HepG2 (cell line): ENCODE data around the gene PPP2R2D. TPM values are rescaled to one million over a fixed set of nuclear protein-coding genes. Genes with fewer than 3 reads are reported as not detected.

Experiments used
- ATAC-seq: fragments of 200-7000 bp; cut with Tn5 transposase; 3 replicates; pipeline ENCODE4 v1.9.1; 2020; ENCODE audit warnings: mild to moderate bottlenecking, moderate library complexity
- BruUV-seq: library from RNA; stranded (reverse); fragments of 400-500 nt; replicated peaks from 2 replicates; lab custom pipeline; 2021; lab: Mats Ljungman, UMichigan
- CTCF ChIA-PET: fragments of 300-600 bp; formaldehyde crosslinking; extraction: SDS; loops from one replicate; lab custom pipeline; 2021; ENCODE audit warnings: low total read pairs, inconsistent platforms, low intra/inter-chr PET ratio; lab: Yijun Ruan, JAX
- POLR2A ChIA-PET: fragments of 350-600 bp; sonication (Branson Sonifier 250); formaldehyde crosslinking; loops from one replicate; lab custom pipeline; 2020; ENCODE audit warnings: antibody characterized with exemption, inconsistent platforms; lab: Yijun Ruan, JAX
- DNase-seq: peaks from one replicate; pipeline ENCODE4 v3.0.0-alpha.2; 2015; ENCODE audit warnings: low spot score
- FAIRE-seq: peaks from 3 replicates; lab custom pipeline; 2011; peaks lifted over from hg19 to GRCh38; lab: Jason Lieb, UNC
- H2AFZ ChIP-seq: one replicate; pipeline ENCODE4 v1.6.1; 2011; ENCODE audit warnings: low read length, inconsistent platforms
- H3K27ac ChIP-seq: fragments of 300-600 bp; 3 replicates; pipeline ENCODE4 v1.8.0; 2011; ENCODE audit warnings: mixed run types, mild to moderate bottlenecking, mixed read lengths, low read length, inconsistent platforms; ENCODE audit not compliant: insufficient read depth; ENCODE audit errors: extremely low read length
- H3K27me3 ChIP-seq, 2 experiments: fragments of 200-600 bp in 1 of 2; 2 replicates in 1 of 2; 3 replicates in 1 of 2; pipeline versions ENCODE4 v1.6.0 to v1.8.0; 2011; ENCODE audit warnings: low read length in 2 of 2, mild to moderate bottlenecking in 2 of 2, moderate library complexity in 2 of 2, inconsistent platforms in 1 of 2; ENCODE audit not compliant: insufficient read depth in 2 of 2, control insufficient read depth in 1 of 2
- H3K36me3 ChIP-seq, 2 experiments: fragments of 200-600 bp in 1 of 2; replicated peaks in 1 of 2; 2 replicates in 1 of 2; 3 replicates in 1 of 2; pipeline versions ENCODE4 v1.5.1 to v1.8.0; 2011; ENCODE audit warnings: low read length in 2 of 2, inconsistent platforms in 1 of 2; ENCODE audit not compliant: insufficient read depth in 2 of 2, control insufficient read depth in 1 of 2
- H3K4me1 ChIP-seq: 2 replicates; pipeline ENCODE4 v1.5.1; 2012; ENCODE audit warnings: low read length, inconsistent platforms; ENCODE audit not compliant: insufficient read depth
- H3K4me2 ChIP-seq: 2 replicates; pipeline ENCODE4 v1.6.0; 2011; ENCODE audit warnings: low read depth, low read length, inconsistent platforms
- H3K4me3 ChIP-seq, 3 experiments: fragments of 200-600 bp in 1 of 3; sonication (generic), shearing (Covaris generic) in 1 of 3; replicated peaks in 1 of 3; 2 replicates each; pipeline ENCODE4 v1.5.1; 2011 to 2016; ENCODE audit warnings: low read length in 3 of 3, inconsistent platforms in 2 of 3, low read depth in 2 of 3, mild to moderate bottlenecking in 2 of 3, control low read depth in 1 of 3, mixed read lengths in 1 of 3; ENCODE audit not compliant: insufficient read depth in 1 of 3
- H3K79me2 ChIP-seq: one replicate; pipeline ENCODE4 v1.6.1; 2011; ENCODE audit warnings: low read length, inconsistent platforms; ENCODE audit not compliant: insufficient read depth
- H3K9ac ChIP-seq: 2 replicates; pipeline ENCODE4 v1.6.0; 2011; ENCODE audit warnings: mild to moderate bottlenecking, low read depth, low read length, inconsistent platforms; ENCODE audit not compliant: insufficient read depth
- H3K9me3 ChIP-seq: 2 replicates; pipeline ENCODE4 v1.5.1; 2012; ENCODE audit warnings: mild to moderate bottlenecking, low read length
- H4K20me1 ChIP-seq: 2 replicates; pipeline ENCODE4 v1.6.0; 2011; ENCODE audit warnings: inconsistent platforms, mild to moderate bottlenecking, low read length, moderate library complexity; ENCODE audit not compliant: insufficient read depth
- RNF2 ChIP-seq: fragments of 450-650 bp; conservative IDR thresholded peaks from 2 replicates; pipeline ENCODE4 v1.6.1; 2016; ENCODE audit warnings: low read depth
- SALL1 ChIP-seq: sonication (generic); formaldehyde crosslinking; IDR thresholded peaks from 2 replicates; pipeline ENCODE4 v1.8.0; 2022; ENCODE audit warnings: mild to moderate bottlenecking, missing genetic modification reagents
- SAP130 ChIP-seq: IDR thresholded peaks from 2 replicates; pipeline ENCODE4 v1.6.1; 2016; ENCODE audit warnings: low read depth
- SNRNP70 ChIP-seq: fragments of 200-400 bp; formaldehyde crosslinking; IDR thresholded peaks from 2 replicates; pipeline ENCODE4 v1.6.1; 2017; ENCODE audit warnings: mild to moderate bottlenecking, low read depth, low read length, moderate library complexity
- SP2 ChIP-seq: sonication (generic); formaldehyde crosslinking; IDR thresholded peaks from 2 replicates; pipeline ENCODE4 v1.5.1; 2020; ENCODE audit warnings: mild to moderate bottlenecking, missing genetic modification reagents
- ZNF883 ChIP-seq: sonication (generic); formaldehyde crosslinking; IDR thresholded peaks from 2 replicates; pipeline ENCODE4 v1.5.1; 2020; ENCODE audit warnings: mild to moderate bottlenecking, missing genetic modification reagents; ENCODE audit errors: not compliant biosample characterization
- WGBS: methylation state at CpG from one replicate; pipeline ENCODE4 v1.1.6; 2017; ENCODE audit warnings: low lambda C conversion rate; 5-methylcytosine and 5-hydroxymethylcytosine counted together
- in situ Hi-C: cut with HindIII; loops from 2 replicates; pipeline ENCODE4 v1.10.0; 2017; ENCODE audit warnings: low pct_unique_long_range_greater_than_20kb; ENCODE audit not compliant: extremely low pct_ligation_motif_present
- intact Hi-C: fragments of 100-400 bp; cut with micrococcal nuclease; formaldehyde crosslinking; loops from one replicate; pipeline ENCODE4 v1.10.0; 2022; ENCODE audit not compliant: unreplicated experiment
- polyA plus RNA-seq, 8 experiments: library from polyadenylated mRNA; depleted of rRNA in 3 of 8; stranded (reverse) in 7 of 8; unstranded in 1 of 8; fragments of >200 nt; fragmentation: Illumina TruSeq in 4 of 8; extraction: Trizol in 4 of 8; gene quantifications; 2 replicates each; pipeline versions ENCODE4 v1.2.1 to v1.2.3, GENCODE V29; 2011 to 2016; ENCODE audit warnings: low read depth in 4 of 8, missing spikeins in 1 of 8, mixed read lengths in 1 of 8; ENCODE audit not compliant: insufficient read depth in 1 of 8
- total RNA-seq, 5 experiments: library from RNA; depleted of rRNA; stranded (reverse); fragments of >200 nt; fragmentation: Illumina TruSeq; extraction: Trizol; gene quantifications; 2 replicates each; pipeline ENCODE4 v1.2.3, GENCODE V29; 2016; ENCODE audit warnings: low read depth in 1 of 5
- TF ChIP-seq, protein P1 (sequence below): sonication (generic); formaldehyde crosslinking; IDR thresholded peaks from 2 replicates; pipeline ENCODE4 v1.5.1; 2020; ENCODE audit warnings: mild to moderate bottlenecking, missing genetic modification reagents, moderate library complexity
- TF ChIP-seq, protein P2 (sequence below): sonication (generic); formaldehyde crosslinking; IDR thresholded peaks from 2 replicates; pipeline ENCODE4 v1.5.1; 2020; ENCODE audit warnings: missing genetic modification reagents, mild to moderate bottlenecking, borderline replicate concordance
- TF ChIP-seq, protein P3 (sequence below): sonication (generic); formaldehyde crosslinking; IDR thresholded peaks from 2 replicates; pipeline ENCODE4 v1.8.0; 2023; ENCODE audit warnings: mild to moderate bottlenecking, missing genetic modification reagents

The PPP2R2D gene
- total and polyA plus RNA-seq, 2 of the 13 experiments (the other 11 are each of a cell fraction or from before 2014, with no cell fraction given): 32.7 to 33.2 TPM

DNA sequence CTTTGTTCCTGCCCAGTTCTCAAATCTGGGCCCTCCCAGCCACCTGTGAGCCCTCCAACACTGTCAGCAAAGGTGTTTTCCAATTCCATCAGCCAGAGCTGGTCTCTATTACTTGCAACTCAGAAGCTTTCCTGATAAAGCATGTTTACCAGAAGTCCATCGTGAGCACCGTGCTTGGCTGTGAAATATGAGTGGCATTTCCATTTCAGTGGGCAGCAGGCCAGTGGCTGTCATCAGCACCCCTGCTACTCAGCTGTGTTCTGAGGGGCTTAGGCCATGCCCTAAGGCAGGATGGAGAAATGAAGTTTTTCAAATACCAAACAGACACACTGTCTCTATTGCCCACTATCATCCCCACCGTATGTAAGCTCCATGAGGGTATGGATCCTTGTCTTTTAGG is 93.6 kb downstream of the PPP2R2D start:
- Histone ChIP-seq H2AFZ (no peak overlapping the region), H3K79me2 (no peaks in the 10 kb centered on the region), H3K4me2 (peak overlapping the region; percentile 41; the same call in 1 of the 2 replicates), H3K4me3 (no peak overlapping the region; a peak in 1 of 6 replicates), H3K9ac (no peak overlapping the region), H3K9me3 (no peaks in the 10 kb centered on the region), H3K4me1 (peaks cover 59% of the 10 kb centered on the region), H3K27ac (no peak overlapping the region), H4K20me1 (no peaks in the 10 kb centered on the region), H3K27me3 (0 out of 5 replicates have a peak, but pooled peaks cover 0 to 2% of the 10 kb centered on the region in 2 experiments), H3K36me3 (no peaks in the 10 kb centered on the region)
- ChIA-PET CTCF (no interaction called here), POLR2A (no interaction called here)
- BruUV-seq: no TSS peak
- FAIRE-seq: no peak
- ATAC-seq: no peak
- TF ChIP-seq SAP130 (CRISPR knock-in tag): peak; percentile 28; the same call in 1 of the 2 replicates
- TF ChIP-seq RNF2: no peak
- peak; percentile 17 for TF ChIP-seq SALL1 (CRISPR knock-in tag)
- no peak for DNase-seq
- WGBS: 21% methylated on average over 3 of the region's 3 CpGs
- in situ Hi-C loops (no loop called here), intact Hi-C loops (no loop called here)

DNA sequence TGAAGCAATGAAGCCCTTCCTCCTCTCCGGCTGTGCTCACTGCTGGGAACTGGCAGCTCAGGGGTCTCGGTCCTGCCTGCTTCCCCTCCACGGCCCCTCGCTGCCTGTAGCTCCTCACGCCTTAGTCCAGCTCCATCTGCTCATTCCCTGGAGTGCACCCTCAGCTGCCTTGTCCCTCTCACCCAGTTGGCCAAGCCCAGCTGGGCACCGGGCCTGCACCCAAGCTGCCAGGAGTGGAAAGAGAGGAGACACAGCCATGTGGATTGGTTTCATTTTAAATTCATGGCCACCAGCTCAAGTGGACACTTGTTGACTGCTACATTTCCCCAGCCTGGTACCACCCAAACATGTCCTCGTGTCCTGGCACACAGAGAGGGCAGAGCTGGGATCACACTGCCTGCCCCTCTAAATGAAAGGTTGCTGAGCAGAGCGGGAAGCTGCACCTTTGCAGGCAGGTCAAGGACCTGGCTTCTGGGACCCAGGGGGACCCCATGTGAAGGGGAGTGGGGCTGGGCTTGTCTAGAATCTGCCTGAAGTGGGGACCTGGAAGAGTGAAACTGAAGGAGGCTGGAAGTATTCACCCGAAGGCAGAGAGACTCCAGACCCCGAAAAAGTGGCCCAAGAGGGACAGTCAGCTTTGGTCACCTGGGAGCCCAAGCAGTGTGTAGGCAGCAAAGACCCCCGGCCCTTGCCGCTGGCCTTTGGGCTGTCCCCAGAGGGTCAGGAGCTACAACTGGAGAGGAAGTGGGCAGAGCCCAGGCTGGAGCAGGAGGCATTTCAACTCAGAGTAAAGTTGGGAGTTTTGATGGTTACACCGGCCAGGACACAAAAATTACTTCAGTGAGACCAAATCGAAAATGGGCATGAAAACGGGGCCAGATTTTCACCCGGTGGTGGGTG is 95.9 kb downstream of the PPP2R2D start:
- H3K4me2 ChIP-seq: peak overlapping the region; percentile 79
- no peak for TF ChIP-seq SNRNP70
- TF ChIP-seq SP2 (CRISPR knock-in tag): 0 out of 2 replicates have a peak, but pooled peaks have one; percentile 27
- TF ChIP-seq ZNF883: peak; percentile 71
- TF ChIP-seq, protein P1, sequence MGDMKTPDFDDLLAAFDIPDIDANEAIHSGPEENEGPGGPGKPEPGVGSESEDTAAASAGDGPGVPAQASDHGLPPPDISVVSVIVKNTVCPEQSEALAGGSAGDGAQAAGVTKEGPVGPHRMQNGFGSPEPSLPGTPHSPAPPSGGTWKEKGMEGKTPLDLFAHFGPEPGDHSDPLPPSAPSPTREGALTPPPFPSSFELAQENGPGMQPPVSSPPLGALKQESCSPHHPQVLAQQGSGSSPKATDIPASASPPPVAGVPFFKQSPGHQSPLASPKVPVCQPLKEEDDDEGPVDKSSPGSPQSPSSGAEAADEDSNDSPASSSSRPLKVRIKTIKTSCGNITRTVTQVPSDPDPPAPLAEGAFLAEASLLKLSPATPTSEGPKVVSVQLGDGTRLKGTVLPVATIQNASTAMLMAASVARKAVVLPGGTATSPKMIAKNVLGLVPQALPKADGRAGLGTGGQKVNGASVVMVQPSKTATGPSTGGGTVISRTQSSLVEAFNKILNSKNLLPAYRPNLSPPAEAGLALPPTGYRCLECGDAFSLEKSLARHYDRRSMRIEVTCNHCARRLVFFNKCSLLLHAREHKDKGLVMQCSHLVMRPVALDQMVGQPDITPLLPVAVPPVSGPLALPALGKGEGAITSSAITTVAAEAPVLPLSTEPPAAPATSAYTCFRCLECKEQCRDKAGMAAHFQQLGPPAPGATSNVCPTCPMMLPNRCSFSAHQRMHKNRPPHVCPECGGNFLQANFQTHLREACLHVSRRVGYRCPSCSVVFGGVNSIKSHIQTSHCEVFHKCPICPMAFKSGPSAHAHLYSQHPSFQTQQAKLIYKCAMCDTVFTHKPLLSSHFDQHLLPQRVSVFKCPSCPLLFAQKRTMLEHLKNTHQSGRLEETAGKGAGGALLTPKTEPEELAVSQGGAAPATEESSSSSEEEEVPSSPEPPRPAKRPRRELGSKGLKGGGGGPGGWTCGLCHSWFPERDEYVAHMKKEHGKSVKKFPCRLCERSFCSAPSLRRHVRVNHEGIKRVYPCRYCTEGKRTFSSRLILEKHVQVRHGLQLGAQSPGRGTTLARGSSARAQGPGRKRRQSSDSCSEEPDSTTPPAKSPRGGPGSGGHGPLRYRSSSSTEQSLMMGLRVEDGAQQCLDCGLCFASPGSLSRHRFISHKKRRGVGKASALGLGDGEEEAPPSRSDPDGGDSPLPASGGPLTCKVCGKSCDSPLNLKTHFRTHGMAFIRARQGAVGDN (CRISPR knock-in tag): peak; percentile 53
- TF ChIP-seq, protein P2, sequence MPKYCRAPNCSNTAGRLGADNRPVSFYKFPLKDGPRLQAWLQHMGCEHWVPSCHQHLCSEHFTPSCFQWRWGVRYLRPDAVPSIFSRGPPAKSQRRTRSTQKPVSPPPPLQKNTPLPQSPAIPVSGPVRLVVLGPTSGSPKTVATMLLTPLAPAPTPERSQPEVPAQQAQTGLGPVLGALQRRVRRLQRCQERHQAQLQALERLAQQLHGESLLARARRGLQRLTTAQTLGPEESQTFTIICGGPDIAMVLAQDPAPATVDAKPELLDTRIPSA: peak; percentile 47; the same call in 1 of the 2 replicates
- TF ChIP-seq, protein P3, sequence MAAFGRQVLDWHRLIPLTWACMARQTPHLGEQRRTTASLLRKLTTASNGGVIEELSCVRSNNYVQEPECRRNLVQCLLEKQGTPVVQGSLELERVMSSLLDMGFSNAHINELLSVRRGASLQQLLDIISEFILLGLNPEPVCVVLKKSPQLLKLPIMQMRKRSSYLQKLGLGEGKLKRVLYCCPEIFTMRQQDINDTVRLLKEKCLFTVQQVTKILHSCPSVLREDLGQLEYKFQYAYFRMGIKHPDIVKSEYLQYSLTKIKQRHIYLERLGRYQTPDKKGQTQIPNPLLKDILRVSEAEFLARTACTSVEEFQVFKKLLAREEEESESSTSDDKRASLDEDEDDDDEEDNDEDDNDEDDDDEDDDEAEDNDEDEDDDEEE (CRISPR knock-in tag): peak; percentile 65; the same call in 1 of the 2 replicates

More for the DNA sequence above, 95.9 kb downstream of the PPP2R2D start:
- CTCF ChIA-PET: no interaction called here
- 46% methylated on average over 16 of the region's 16 CpGs for WGBS
- Histone ChIP-seq H3K27ac (peak overlapping the region; percentile 81), H3K9ac (peak overlapping the region; percentile 42), H3K36me3 (no peaks in the 10 kb centered on the region), H3K79me2 (no peaks in the 10 kb centered on the region), H3K9me3 (no peaks in the 10 kb centered on the region), H3K4me3 (peak overlapping the region in 2 of 3 experiments; percentile 42 to 50; a peak in 4 of 6 replicates), H3K4me1 (peaks cover 77% of the 10 kb centered on the region), H3K27me3 (0 out of 5 replicates have a peak, but pooled peaks cover 0 to 2% of the 10 kb centered on the region in 2 experiments), H4K20me1 (no peaks in the 10 kb centered on the region), H2AFZ (no peak overlapping the region)
- peak; percentile 6; the same call in 2 of the 3 replicates for ATAC-seq
- POLR2A ChIA-PET: interaction anchor here (1.4 to 4.7 kb wide), 2 partner anchors 16 to 19 kb away, joined by 3 to 49 read pairs; partner anchors contain the start of gene BNIP3
- intact Hi-C loops (loop anchor here (2.0 kb wide), 2 partner anchors 16 to 26 kb away; partner anchors contain the start of gene BNIP3), in situ Hi-C loops (no loop called here)
- FAIRE-seq: no peak
- no peak for DNase-seq
- no TSS peak for BruUV-seq
